Measurements from ENCODE around the gene CTSE.

Gene CTSE

GRCh38 chr1:206050655-206051235 lies 27.1 kb upstream of the CTSE start:
- in situ Hi-C loops (cut with HindIII; ENCODE audit: low sequenced_read_pairs): no loop called here
- TF ChIP-seq CTCF (IDR thresholded peaks at IDR 0.05; ENCODE audit: low read depth, low read length): no peak
- DNase-seq (ENCODE audit: low read depth, low spot score): no peak
- no peak overlapping the region for H3K4me3 ChIP-seq (ENCODE audit: low read depth, low read length)

GRCh38 chr1:206049919-206050600 lies 26.4 kb upstream of the CTSE start:
- DNase-seq (ENCODE audit: low read depth, low spot score): no peak
- in situ Hi-C loops (cut with HindIII; ENCODE audit: low sequenced_read_pairs): no loop called here
- no peak for TF ChIP-seq CTCF (IDR thresholded peaks at IDR 0.05; ENCODE audit: low read depth, low read length)
- no peak overlapping the region for H3K4me3 ChIP-seq (ENCODE audit: low read depth, low read length)

- in situ Hi-C loops (cut with HindIII; ENCODE audit: low sequenced_read_pairs): no loop called here
- no peak overlapping the region for H3K4me3 ChIP-seq (ENCODE audit: low read depth, low read length)
- DNase-seq (ENCODE audit: low read depth, low spot score): no peak
- TF ChIP-seq CTCF (IDR thresholded peaks at IDR 0.05; ENCODE audit: low read depth, low read length): no peak
These were observed 25.6 kb upstream of the CTSE start for GRCh38 chr1:206049293-206049692.

- in situ Hi-C loops (cut with HindIII; ENCODE audit: low sequenced_read_pairs): no loop called here
- no peak for DNase-seq (ENCODE audit: low read depth, low spot score)
- no peak for TF ChIP-seq CTCF (IDR thresholded peaks at IDR 0.05; ENCODE audit: low read depth, low read length)
- no peak overlapping the region for H3K4me3 ChIP-seq (ENCODE audit: low read depth, low read length)
These were observed 24.9 kb upstream of the CTSE start for GRCh38 chr1:206048582-206048981.

GRCh38 chr1:206047271-206047670 lies 23.6 kb upstream of the CTSE start:
- in situ Hi-C loops (cut with HindIII; ENCODE audit: low sequenced_read_pairs): no loop called here
- H3K4me3 ChIP-seq (ENCODE audit: low read depth, low read length): no peak overlapping the region
- no peak for DNase-seq (ENCODE audit: low read depth, low spot score)
- no peak for TF ChIP-seq CTCF (IDR thresholded peaks at IDR 0.05; ENCODE audit: low read depth, low read length)

- H3K4me3 ChIP-seq (ENCODE audit: low read depth, low read length): no peak overlapping the region
- in situ Hi-C loops (cut with HindIII; ENCODE audit: low sequenced_read_pairs): no loop called here
- DNase-seq (ENCODE audit: low read depth, low spot score): no peak
- no peak for TF ChIP-seq CTCF (IDR thresholded peaks at IDR 0.05; ENCODE audit: low read depth, low read length)
These were observed 17.9 kb upstream of the CTSE start for GRCh38 chr1:206041640-206042039.

Data from astrocyte of the spinal cord (primary cell).